ENCODE data around the gene GPI.

The GPI gene

DNA sequence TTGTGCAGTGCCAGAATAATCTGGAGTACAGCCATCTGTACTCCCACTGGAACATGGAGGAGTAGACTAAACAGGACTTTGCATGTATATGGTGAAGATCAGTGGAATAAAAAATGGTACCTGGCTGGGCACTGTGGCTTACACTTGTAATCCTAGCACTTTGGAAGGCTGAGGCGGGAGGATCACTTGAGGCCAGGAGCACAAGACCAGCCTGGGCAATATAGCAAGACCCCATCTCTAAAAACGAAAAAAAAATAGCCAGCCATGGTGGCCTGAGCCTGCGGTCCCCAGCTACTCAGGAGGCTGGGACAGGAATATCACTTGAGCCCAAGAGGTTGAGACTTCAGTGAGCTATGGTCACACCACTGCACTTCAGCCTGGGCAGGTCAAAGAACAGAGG, 83.2 kb downstream of the GPI start:
- H3K4me3 ChIP-seq (replicated peaks in 1 of 2; ENCODE audit: low read depth in 2 of 2, low read length in 2 of 2): no peak overlapping the region
- TF ChIP-seq, protein P1, sequence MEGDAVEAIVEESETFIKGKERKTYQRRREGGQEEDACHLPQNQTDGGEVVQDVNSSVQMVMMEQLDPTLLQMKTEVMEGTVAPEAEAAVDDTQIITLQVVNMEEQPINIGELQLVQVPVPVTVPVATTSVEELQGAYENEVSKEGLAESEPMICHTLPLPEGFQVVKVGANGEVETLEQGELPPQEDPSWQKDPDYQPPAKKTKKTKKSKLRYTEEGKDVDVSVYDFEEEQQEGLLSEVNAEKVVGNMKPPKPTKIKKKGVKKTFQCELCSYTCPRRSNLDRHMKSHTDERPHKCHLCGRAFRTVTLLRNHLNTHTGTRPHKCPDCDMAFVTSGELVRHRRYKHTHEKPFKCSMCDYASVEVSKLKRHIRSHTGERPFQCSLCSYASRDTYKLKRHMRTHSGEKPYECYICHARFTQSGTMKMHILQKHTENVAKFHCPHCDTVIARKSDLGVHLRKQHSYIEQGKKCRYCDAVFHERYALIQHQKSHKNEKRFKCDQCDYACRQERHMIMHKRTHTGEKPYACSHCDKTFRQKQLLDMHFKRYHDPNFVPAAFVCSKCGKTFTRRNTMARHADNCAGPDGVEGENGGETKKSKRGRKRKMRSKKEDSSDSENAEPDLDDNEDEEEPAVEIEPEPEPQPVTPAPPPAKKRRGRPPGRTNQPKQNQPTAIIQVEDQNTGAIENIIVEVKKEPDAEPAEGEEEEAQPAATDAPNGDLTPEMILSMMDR (IDR thresholded peaks at IDR 0.05; ENCODE audit: low read depth, low read length): no peak
- no peak for DNase-seq (ENCODE audit: low read depth in 2 of 2)

Measured in cardiac fibroblast (primary cell).